ENCODE results near the gene DUOXA2.

The DUOXA2 gene

DNA sequence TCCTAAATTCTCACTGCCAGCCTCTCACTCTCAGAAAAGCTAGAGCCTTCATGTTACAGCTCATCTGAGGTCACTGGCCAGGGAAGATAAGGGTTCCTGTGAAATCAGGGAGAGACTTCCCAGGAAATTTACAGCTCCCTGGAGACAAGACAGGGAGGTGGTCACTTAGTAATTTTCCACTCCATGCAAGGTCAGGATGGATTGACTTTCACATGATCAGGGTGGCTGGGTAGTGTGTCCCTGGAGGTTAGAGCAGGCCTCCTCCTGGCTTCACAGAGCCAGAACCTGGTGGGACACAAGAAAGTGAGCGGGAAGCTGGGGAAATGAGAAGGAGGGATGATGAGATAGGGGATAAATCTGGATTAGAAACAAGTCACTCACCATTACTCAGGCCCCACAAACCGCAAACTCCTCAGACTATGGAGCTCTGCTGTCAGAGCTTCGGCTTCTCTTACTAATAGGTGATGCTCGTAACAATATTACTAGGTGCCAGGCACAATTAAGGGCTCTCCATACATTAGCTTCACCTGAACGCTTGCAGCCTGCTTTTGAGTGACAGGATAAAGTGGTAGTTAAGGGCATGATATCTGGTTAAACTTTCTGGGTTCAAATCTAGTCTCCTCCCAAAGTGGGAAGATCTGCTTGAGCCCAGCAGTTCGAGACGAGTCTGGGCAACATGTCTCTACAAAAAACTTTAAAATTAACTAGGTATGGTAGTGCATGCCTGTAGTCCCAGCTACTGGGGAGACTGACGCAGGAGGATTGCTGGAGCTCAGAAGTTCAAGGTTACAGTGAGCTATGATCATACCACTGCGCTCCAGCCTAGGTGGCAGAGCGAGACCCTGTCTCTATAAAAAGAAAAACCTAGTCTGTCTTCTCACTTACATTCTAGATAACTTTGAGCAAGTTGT lies 25.1 kb upstream of the DUOXA2 start:
- no peak for DNase-seq (ENCODE audit: low read depth in 1 of 2, low spot score in 1 of 2)
- no peak for TF ChIP-seq JUND (IDR thresholded peaks at IDR 0.05; ENCODE audit: low read depth)
- in situ Hi-C loops (cut with HindIII; ENCODE audit: low pct_unique_long_range_greater_than_20kb, low sequenced_read_pairs): no loop called here

GRCh38 chr15:45089712-45090373 lies 24.3 kb upstream of the DUOXA2 start:
- in situ Hi-C loops (cut with HindIII; ENCODE audit: low pct_unique_long_range_greater_than_20kb, low sequenced_read_pairs): no loop called here
- TF ChIP-seq JUND (IDR thresholded peaks at IDR 0.05; ENCODE audit: low read depth): no peak
- DNase-seq (ENCODE audit: low read depth in 1 of 2, low spot score in 1 of 2): no peak

GRCh38 chr15:45091161-45091560 lies 23.0 kb upstream of the DUOXA2 start:
- TF ChIP-seq JUND (IDR thresholded peaks at IDR 0.05; ENCODE audit: low read depth): no peak
- in situ Hi-C loops (cut with HindIII; ENCODE audit: low pct_unique_long_range_greater_than_20kb, low sequenced_read_pairs): no loop called here
- DNase-seq (ENCODE audit: low read depth in 1 of 2, low spot score in 1 of 2): no peak

DNA sequence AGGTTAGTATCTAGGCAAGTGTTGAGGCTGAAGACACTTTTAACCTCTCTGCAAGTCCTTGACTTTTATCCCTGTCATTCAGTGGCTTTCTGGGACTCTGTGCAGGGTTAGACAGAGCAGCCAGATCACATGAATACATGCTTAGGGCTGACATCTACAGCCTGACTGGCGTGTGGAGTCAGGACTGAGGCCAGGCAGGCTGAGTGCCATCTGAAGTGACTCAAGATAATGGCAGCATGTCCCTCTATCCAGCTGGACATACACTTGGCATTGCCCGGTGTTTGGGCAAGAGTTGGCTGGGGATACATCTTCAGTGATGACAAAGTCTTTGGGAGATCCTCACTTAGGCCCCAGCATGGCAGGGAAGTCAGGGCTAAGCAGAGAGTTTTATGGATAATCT lies 22.6 kb upstream of the DUOXA2 start:
- no peak for DNase-seq (ENCODE audit: low read depth in 1 of 2, low spot score in 1 of 2)
- TF ChIP-seq JUND (IDR thresholded peaks at IDR 0.05; ENCODE audit: low read depth): no peak
- in situ Hi-C loops (cut with HindIII; ENCODE audit: low pct_unique_long_range_greater_than_20kb, low sequenced_read_pairs): no loop called here

- DNase-seq (ENCODE audit: low read depth in 1 of 2, low spot score in 1 of 2): no peak
- in situ Hi-C loops (cut with HindIII; ENCODE audit: low pct_unique_long_range_greater_than_20kb, low sequenced_read_pairs): no loop called here
- no peak for TF ChIP-seq JUND (IDR thresholded peaks at IDR 0.05; ENCODE audit: low read depth)
Observed at GRCh38 chr15:45093013-45093412, 21.1 kb upstream of the DUOXA2 start.

DNA sequence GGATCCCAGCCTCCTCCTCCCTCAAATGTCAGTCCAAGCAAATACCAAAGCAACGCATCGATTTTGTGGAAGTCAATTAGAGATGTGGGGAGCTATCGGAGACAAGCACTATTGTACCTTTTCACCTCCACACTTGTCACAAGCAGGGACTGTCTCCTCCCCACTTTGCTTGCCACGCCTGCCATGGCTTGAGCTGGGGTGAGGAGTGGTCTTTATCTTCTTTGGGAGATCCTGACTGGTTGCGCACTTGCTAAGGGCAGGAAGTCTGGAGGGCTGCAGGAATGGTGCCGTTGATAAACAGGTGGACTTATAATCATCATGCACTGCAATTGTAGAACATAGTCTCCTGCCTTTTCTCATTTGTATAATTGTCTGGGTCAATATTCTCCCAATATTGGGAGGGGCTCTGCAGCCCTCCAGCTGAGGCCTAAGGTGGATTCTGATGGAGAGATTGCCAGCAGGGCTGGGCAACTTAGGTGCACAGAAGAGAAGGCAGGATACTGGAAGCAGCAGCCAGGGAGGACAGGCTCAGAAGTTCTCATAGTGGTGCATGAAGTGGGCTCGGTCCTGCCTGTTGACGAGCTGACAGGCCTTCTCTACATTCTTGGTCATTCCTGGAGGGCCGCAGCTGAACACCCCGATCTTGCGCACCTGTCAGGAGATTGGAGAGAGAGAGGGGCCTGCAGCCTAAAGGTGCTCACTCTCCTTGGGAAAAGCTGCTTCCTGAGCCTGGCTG lies 20.3 kb upstream of the DUOXA2 start:
- in situ Hi-C loops (cut with HindIII; ENCODE audit: low pct_unique_long_range_greater_than_20kb, low sequenced_read_pairs): no loop called here

DNA sequence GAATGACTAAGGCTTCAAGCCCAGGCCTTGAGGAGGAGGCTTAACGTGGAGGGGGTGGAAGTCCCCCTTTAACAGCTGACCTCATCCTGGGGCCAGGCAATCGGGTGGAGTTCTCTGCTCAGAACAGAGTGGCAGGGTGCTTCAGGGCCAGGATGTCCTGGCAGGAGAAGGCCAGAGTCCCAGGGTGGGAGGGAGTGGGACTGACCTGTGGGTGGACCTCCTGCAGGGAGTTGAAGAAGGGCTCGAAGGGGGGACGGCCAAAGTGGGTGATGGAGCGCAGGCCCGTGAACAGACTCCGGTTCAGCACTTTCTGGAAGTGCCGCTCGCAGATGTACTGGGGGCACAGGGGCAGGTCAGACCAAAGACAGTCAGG lies 19.8 kb upstream of the DUOXA2 start:
- in situ Hi-C loops (cut with HindIII; ENCODE audit: low pct_unique_long_range_greater_than_20kb, low sequenced_read_pairs): no loop called here
- no peak for TF ChIP-seq JUND (IDR thresholded peaks at IDR 0.05; ENCODE audit: low read depth)
- DNase-seq (ENCODE audit: low read depth in 1 of 2, low spot score in 1 of 2): no peak

More for the DNA sequence above, 20.3 kb upstream of the DUOXA2 start:
- no peak for TF ChIP-seq JUND (IDR thresholded peaks at IDR 0.05; ENCODE audit: low read depth)
- no peak for DNase-seq (ENCODE audit: low read depth in 1 of 2, low spot score in 1 of 2)

- no peak for DNase-seq (ENCODE audit: low read depth in 1 of 2, low spot score in 1 of 2)
- no peak for TF ChIP-seq JUND (IDR thresholded peaks at IDR 0.05; ENCODE audit: low read depth)
- in situ Hi-C loops (cut with HindIII; ENCODE audit: low pct_unique_long_range_greater_than_20kb, low sequenced_read_pairs): no loop called here
Observed at GRCh38 chr15:45095661-45096060, 18.5 kb upstream of the DUOXA2 start.

GRCh38 chr15:45097466-45097865 lies 16.7 kb upstream of the DUOXA2 start:
- in situ Hi-C loops (cut with HindIII; ENCODE audit: low pct_unique_long_range_greater_than_20kb, low sequenced_read_pairs): no loop called here
- TF ChIP-seq JUND (IDR thresholded peaks at IDR 0.05; ENCODE audit: low read depth): no peak
- no peak for DNase-seq (ENCODE audit: low read depth in 1 of 2, low spot score in 1 of 2)

DNA sequence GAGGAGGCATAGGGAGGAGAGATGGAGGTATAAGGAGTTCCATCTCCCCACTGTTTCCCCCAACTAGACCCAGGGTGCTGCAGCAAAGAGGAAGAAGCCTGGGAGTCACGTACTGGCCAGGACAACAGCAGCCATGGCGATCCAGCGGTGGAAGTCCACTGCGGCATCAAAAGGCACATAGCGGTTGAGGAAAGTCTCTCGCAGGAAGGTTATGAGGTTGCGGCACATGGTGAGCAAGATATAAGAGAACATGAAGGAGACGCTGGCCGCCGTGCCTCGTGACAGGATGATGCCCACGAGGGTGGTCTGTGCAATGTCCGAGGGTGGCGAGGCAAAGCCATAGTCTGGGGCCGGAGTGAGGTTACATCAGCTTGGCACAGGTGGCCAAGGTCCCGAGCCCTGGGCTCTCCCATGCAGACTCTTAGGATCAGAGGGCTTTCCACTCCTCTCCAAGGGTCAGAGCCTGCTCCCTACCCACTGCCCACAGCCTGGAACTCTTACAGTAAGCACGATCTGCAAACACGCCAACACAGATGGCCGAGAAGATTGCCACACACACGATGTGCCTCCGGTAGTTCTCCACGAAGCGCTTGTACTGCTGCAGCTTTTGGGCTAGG lies 14.5 kb upstream of the DUOXA2 start:
- no peak for DNase-seq (ENCODE audit: low read depth in 1 of 2, low spot score in 1 of 2)

DNA sequence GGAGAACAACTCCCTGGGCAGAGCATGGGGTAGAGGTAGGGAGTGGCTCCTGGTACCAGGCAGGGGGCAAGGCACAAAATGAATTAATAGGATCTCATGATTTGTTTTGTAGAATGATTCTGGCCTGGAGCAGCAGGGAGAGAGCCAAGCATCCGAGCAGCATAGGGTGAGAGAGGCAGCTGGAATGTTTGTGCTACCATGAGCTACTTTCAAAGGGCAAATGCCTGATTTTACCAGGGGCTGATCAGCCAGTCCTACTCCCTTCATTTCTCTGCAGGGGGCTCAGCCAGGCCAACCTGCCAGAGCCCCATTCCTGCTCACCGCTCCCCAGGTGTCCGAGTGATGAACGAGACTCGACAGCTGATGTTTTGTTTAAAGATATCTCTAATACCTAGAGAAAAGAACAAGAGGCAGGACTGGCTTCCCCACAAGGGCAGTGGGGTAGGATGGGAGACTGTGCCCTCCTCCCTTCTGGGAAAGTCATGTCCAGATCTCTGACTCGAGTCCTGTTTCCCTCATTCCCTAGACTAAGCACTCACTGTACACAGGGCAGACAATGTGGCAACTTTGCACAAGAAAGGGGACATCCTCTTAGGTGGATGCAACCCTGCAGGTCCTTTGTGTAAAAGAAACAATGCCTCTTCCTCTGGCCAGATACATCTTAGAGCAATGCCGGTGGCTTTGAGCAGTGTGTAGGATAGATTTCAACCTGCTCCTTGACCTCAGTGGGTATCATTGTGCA lies 13.1 kb upstream of the DUOXA2 start:
- TF ChIP-seq JUND (IDR thresholded peaks at IDR 0.05; ENCODE audit: low read depth): no peak
- no peak for DNase-seq (ENCODE audit: low read depth in 1 of 2, low spot score in 1 of 2)

More for the DNA sequence above, 14.5 kb upstream of the DUOXA2 start:
- in situ Hi-C loops (cut with HindIII; ENCODE audit: low pct_unique_long_range_greater_than_20kb, low sequenced_read_pairs): no loop called here
- TF ChIP-seq JUND (IDR thresholded peaks at IDR 0.05; ENCODE audit: low read depth): no peak

GRCh38 chr15:45101749-45102148 lies 12.4 kb upstream of the DUOXA2 start:
- in situ Hi-C loops (cut with HindIII; ENCODE audit: low pct_unique_long_range_greater_than_20kb, low sequenced_read_pairs): no loop called here
- no peak for TF ChIP-seq JUND (IDR thresholded peaks at IDR 0.05; ENCODE audit: low read depth)
- no peak for DNase-seq (ENCODE audit: low read depth in 1 of 2, low spot score in 1 of 2)

More for the DNA sequence above, 13.1 kb upstream of the DUOXA2 start:
- in situ Hi-C loops (cut with HindIII; ENCODE audit: low pct_unique_long_range_greater_than_20kb, low sequenced_read_pairs): no loop called here
